ENCODE results near the gene S100A5.

Gene S100A5

DNA sequence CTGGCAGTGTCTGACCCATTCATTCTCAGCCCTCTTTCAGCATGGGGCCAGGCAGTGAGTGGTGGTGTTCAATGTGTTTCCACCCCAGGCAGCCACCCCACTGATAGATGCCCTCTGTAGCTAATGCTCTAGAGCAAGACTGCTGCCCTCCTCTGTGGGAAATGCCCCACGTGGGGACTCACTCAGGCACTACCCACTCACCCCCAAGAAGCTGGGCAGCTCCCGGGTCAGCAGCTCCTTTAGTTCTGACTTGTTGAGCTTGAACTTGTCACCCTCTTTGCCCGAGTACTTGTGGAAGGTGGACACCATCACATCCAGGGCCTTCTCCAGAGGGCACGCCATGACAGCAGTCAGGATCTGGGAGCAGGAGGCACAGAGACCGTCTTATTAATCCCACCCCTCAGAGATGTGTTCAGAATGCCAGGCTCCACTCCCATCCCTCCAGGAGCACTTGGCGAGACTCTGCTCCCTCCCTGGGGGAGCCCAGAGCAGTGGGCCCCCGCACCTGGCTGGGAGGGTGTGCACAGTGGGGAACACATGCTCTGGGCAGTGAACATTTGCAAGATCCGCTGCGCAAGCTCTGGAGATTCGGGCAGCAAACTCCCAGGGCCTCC lies 3.8 kb upstream of the S100A5 start:
- POLR2A ChIA-PET, result no interaction called here
- DNase-seq (ENCODE audit: extremely low spot score), result peak; percentile 15
- TF ChIP-seq, protein P1, sequence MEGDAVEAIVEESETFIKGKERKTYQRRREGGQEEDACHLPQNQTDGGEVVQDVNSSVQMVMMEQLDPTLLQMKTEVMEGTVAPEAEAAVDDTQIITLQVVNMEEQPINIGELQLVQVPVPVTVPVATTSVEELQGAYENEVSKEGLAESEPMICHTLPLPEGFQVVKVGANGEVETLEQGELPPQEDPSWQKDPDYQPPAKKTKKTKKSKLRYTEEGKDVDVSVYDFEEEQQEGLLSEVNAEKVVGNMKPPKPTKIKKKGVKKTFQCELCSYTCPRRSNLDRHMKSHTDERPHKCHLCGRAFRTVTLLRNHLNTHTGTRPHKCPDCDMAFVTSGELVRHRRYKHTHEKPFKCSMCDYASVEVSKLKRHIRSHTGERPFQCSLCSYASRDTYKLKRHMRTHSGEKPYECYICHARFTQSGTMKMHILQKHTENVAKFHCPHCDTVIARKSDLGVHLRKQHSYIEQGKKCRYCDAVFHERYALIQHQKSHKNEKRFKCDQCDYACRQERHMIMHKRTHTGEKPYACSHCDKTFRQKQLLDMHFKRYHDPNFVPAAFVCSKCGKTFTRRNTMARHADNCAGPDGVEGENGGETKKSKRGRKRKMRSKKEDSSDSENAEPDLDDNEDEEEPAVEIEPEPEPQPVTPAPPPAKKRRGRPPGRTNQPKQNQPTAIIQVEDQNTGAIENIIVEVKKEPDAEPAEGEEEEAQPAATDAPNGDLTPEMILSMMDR (IDR thresholded peaks at IDR 0.05; ENCODE audit: control extremely low read depth, extremely low read depth, low read depth, missing control alignments), result no peak
- CTCF ChIA-PET, result interaction anchor here (0.6 to 5.0 kb wide), 12 partner anchors 9 to 79 kb away, joined by 3 to 37 read pairs (median 4); partner anchors contain the start of gene S100A6

DNA sequence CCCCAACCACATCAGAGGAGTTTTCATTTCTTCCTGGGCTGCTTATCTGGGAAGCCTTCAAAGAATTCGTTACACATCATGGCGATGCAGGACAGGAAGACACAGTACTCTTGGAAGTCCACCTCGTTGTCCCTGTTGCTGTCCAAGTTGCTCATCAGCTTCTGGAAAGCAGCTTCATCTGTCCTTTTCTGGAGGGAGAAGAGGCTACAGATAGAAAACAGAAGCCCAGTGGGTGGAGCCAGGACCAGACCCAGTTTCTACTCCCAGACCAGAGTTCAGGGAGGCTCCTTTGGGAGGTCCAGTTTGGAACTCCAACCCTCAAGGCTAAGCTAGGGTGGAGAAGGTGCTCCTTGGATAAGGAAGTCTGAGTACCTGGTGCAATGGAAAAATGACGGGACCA lies 3.0 kb upstream of the S100A5 start:
- POLR2A ChIA-PET, result no interaction called here
- TF ChIP-seq, protein P1 (IDR thresholded peaks at IDR 0.05; ENCODE audit: control extremely low read depth, extremely low read depth, low read depth, missing control alignments), result no peak
- CTCF ChIA-PET, result interaction anchor here (0.7 to 5.0 kb wide), 5 partner anchors 10 to 34 kb away, joined by 3 to 37 read pairs (median 7); partner anchors contain the start of gene S100A6
- no peak for DNase-seq (ENCODE audit: extremely low spot score)

GRCh38 chr1:153542956-153543711 lies 2.4 kb upstream of the S100A5 start:
- ChIA-PET POLR2A (no interaction called here), CTCF (interaction anchor here (1.5 to 5.0 kb wide), 4 partner anchors 10 to 34 kb away, joined by 3 to 37 read pairs (median 12); partner anchors contain the start of gene S100A6)
- DNase-seq (ENCODE audit: extremely low spot score), result no peak
- TF ChIP-seq, protein P1 (IDR thresholded peaks at IDR 0.05; ENCODE audit: control extremely low read depth, extremely low read depth, low read depth, missing control alignments), result no peak

GRCh38 chr1:153541641-153542590 lies 1.2 kb upstream of the S100A5 start:
- ChIA-PET POLR2A (interaction anchor here (1.6 kb wide), 1 partner anchor 448 kb away, joined by 5 read pairs; the partner anchor contains the start of gene RPS27), CTCF (interaction anchor here (1.0 to 1.4 kb wide), 3 partner anchors 10 to 30 kb away, joined by 3 to 5 read pairs (median 4); no protein-coding TSS in a partner anchor)
- TF ChIP-seq, protein P1 (IDR thresholded peaks at IDR 0.05; ENCODE audit: control extremely low read depth, extremely low read depth, low read depth, missing control alignments), result no peak
- no peak for DNase-seq (ENCODE audit: extremely low spot score)

GRCh38 chr1:153539395-153540093 lies 1.2 kb downstream of the S100A5 start:
- ChIA-PET CTCF (interaction anchor here (1.2 to 2.1 kb wide), 7 partner anchors 12 to 88 kb away, joined by 3 to 8 read pairs (median 6); partner anchors contain the start of genes S100A1 and S100A13), POLR2A (no interaction called here)
- TF ChIP-seq, protein P1 (IDR thresholded peaks at IDR 0.05; ENCODE audit: control extremely low read depth, extremely low read depth, low read depth, missing control alignments), result no peak
- no peak for DNase-seq (ENCODE audit: extremely low spot score)
